ENCODE measurements around the gene MEIOB. TPM values are rescaled to one million over a fixed set of nuclear protein-coding genes. Genes with fewer than 3 reads are reported as not detected.

MEIOB gene
- total and polyA plus RNA-seq, 10 donors: not detected

DNA sequence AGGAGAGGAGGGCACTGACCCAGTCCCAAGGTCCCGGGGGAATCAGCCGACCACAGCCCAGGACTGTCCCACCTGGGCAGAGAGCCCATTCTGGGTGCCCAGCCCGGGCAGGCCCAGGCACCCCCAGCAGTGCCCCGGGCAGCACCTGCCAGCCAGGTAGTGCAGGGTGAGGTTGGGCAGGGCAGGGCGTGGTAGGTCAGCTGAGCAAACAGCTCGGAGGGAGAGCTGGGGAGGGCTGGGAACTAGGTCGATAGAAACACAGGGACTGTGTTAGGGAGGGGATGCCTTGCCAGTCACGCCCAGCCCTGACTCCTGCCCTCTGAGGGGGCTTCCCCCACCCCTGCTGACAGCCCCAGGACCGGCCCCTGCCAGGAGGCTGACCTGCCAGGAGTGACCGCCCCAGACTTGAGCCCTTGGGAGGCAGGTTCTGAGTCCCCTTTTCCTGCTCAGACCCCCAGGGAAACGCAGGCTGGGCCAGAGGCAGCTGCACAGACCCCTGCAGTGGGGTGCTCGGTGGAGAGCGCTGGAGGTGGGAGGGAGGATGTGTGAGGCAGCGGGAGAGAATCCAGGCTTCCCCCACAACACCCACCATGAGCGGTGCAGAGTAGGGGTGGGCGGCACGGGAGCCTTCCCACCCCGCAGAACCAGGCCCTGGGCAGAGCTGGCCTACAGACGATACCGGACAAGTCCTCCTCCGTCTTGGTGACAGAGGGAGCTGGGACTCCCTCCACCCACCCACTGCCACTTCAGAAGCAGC is 41.5 kb upstream of the MEIOB start:
- Histone ChIP-seq H3K4me1 (peaks cover 0 to 18% (median 8%) of the 10 kb centered on the region in 6 donors), H3K27ac (no peak overlapping the region), H3K9me3 (no peaks in the 10 kb centered on the region), H3K36me3 (no peaks in the 10 kb centered on the region), H3K27me3 (replicated peaks in 1 of 7) (peaks cover 5 to 82% (median 31%) of the 10 kb centered on the region in 7 donors), H3K4me3 (no peak overlapping the region)
- 55 to 69% (median 57%) methylated on average over 8 to 21 of the region's 21 CpGs for WGBS, 5 donors
- intact Hi-C loops (cut with DNase I; ENCODE audit: low total_unique reads): no loop called here
- DNase-seq: no peak
- TF ChIP-seq, protein P1, sequence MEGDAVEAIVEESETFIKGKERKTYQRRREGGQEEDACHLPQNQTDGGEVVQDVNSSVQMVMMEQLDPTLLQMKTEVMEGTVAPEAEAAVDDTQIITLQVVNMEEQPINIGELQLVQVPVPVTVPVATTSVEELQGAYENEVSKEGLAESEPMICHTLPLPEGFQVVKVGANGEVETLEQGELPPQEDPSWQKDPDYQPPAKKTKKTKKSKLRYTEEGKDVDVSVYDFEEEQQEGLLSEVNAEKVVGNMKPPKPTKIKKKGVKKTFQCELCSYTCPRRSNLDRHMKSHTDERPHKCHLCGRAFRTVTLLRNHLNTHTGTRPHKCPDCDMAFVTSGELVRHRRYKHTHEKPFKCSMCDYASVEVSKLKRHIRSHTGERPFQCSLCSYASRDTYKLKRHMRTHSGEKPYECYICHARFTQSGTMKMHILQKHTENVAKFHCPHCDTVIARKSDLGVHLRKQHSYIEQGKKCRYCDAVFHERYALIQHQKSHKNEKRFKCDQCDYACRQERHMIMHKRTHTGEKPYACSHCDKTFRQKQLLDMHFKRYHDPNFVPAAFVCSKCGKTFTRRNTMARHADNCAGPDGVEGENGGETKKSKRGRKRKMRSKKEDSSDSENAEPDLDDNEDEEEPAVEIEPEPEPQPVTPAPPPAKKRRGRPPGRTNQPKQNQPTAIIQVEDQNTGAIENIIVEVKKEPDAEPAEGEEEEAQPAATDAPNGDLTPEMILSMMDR (IDR thresholded peaks at IDR 0.05 in 8 of 11, conservative IDR thresholded peaks at IDR 0.05 in 3 of 11): no peak
- TF ChIP-seq POLR2AphosphoS5 (IDR thresholded peaks at IDR 0.05) (no peak), POLR2A (IDR thresholded peaks at IDR 0.05) (no peak)

DNA sequence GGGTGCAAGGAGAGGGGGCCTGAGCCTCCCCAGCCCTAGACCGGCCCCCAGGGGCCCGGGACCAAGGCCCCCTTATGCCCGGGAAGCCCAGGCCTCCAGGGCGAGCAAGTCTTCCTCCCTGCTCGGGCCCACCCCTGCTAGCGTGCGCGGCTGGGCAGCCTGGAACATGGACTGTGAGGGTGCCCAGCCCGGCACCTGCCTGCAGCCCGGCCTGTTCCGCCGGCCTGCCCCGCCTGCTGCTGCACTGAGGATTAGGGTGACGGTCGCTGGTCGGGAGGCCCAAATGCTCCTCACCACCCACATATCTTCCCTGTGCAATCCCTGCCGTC is 40.2 kb upstream of the MEIOB start:
- H3K36me3 ChIP-seq: no peaks in the 10 kb centered on the region
- DNase-seq: no peak
- H3K27ac ChIP-seq: no peak overlapping the region
- intact Hi-C loops (cut with DNase I; ENCODE audit: low total_unique reads): no loop called here
- TF ChIP-seq, protein P1 (IDR thresholded peaks at IDR 0.05 in 8 of 11, conservative IDR thresholded peaks at IDR 0.05 in 3 of 11): no peak
- TF ChIP-seq POLR2AphosphoS5 (IDR thresholded peaks at IDR 0.05) (no peak), POLR2A (IDR thresholded peaks at IDR 0.05) (no peak)
- peaks cover 0 to 9% (median under 1%) of the 10 kb centered on the region in 6 donors for H3K4me1 ChIP-seq
- 76 to 94% (median 88%) methylated on average over 8 to 17 of the region's 17 CpGs for WGBS, 5 donors
- H3K9me3 ChIP-seq: no peaks in the 10 kb centered on the region
- H3K4me3 ChIP-seq: no peak overlapping the region
- H3K27me3 ChIP-seq (replicated peaks in 1 of 7): peaks cover 0 to 82% (median 32%) of the 10 kb centered on the region in 7 donors

DNA sequence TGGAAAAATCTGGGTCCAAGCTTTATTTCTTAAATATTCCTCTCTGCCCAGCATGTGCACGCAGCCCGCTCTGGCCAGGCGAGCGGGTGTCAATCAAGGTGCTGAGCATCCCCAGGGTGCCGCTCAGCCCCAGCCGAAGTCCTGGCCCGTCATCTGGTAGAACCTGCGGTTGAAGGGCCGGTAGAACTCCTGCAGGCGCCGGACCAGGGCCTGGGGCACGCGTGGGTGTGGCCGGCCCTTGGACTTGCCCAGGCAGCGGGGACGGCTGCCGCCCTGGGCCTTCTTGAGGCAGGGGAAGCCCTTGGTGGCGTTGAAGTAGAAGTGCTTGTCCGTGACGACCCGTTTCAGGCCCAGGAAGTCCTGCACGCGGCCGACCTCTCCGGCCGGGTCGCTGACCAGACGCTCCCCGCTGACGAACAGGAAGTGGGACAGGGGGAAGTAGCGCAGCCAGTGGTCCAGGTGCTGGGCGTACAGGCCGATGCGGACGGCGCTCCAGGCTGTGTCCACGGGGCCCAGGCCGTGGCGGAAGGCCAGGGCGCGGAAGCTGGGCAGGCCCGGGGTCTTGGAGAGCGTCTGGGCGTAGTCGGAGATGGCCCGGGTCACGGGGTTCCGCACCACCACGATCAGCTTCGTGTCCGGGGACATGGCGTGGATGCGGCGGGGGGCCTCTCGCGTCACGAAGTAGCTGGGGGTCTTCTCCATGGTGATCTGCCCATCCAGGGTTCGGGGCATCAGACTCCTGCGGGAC is 39.7 kb upstream of the MEIOB start:
- no peak overlapping the region for H3K27ac ChIP-seq
- 84 to 90% (median 87%) methylated on average over 51 to 59 of the region's 59 CpGs for WGBS, 5 donors
- intact Hi-C loops (cut with DNase I; ENCODE audit: low total_unique reads): no loop called here
- H3K4me3 ChIP-seq: no peak overlapping the region
- H3K27me3 ChIP-seq (replicated peaks in 1 of 7): peaks cover 0 to 82% (median 27%) of the 10 kb centered on the region in 7 donors
- no peak for TF ChIP-seq POLR2A (IDR thresholded peaks at IDR 0.05)
- TF ChIP-seq, protein P1 (IDR thresholded peaks at IDR 0.05 in 8 of 11, conservative IDR thresholded peaks at IDR 0.05 in 3 of 11): no peak
- no peak for TF ChIP-seq POLR2AphosphoS5 (IDR thresholded peaks at IDR 0.05)
- H3K9me3 ChIP-seq: no peaks in the 10 kb centered on the region
- no peak for DNase-seq
- H3K4me1 ChIP-seq: peaks cover 0 to 9% (median 0%) of the 10 kb centered on the region in 6 donors
- no peaks in the 10 kb centered on the region for H3K36me3 ChIP-seq
